DND-41 (cell line): ENCODE results near the gene LMAN2.
"Not testable (repeated sequence)": the region's sequence is repeated elsewhere in the genome, so short reads cannot be mapped to it uniquely, and the experiment has no call there.

ENCODE experiments used
- ATAC-seq: fragments of 200-7000 bp; cut with Tn5 transposase; 3 replicates; pipeline ENCODE4 v1.9.1; 2021; ENCODE audit warnings: low read depth; ENCODE audit not compliant: insufficient read depth
- DNase-seq: peaks from one replicate; pipeline ENCODE4 v3.0.0-alpha.2; 2020
- H2AFZ ChIP-seq: 2 replicates; pipeline ENCODE4 v1.6.0; 2012; ENCODE audit warnings: low read depth, low read length
- H3K27ac ChIP-seq: 2 replicates; pipeline ENCODE4 v1.5.1; 2012; ENCODE audit warnings: low read length, inconsistent platforms
- H3K27me3 ChIP-seq: fragments of 200-600 bp; sonication (generic); 2 replicates; pipeline ENCODE4 v1.6.0; 2012; ENCODE audit warnings: low read length, mild to moderate bottlenecking, inconsistent platforms; ENCODE audit not compliant: insufficient read depth, poor library complexity
- H3K36me3 ChIP-seq: 2 replicates; pipeline ENCODE4 v1.5.1; 2012; ENCODE audit warnings: low read length, inconsistent platforms; ENCODE audit not compliant: insufficient read depth
- H3K4me1 ChIP-seq: 2 replicates; pipeline ENCODE4 v1.5.1; 2012; ENCODE audit warnings: mild to moderate bottlenecking, low read length; ENCODE audit not compliant: insufficient read depth
- H3K4me2 ChIP-seq: 2 replicates; pipeline ENCODE4 v1.6.0; 2012; ENCODE audit warnings: mild to moderate bottlenecking, moderate library complexity, low read length, inconsistent platforms; ENCODE audit not compliant: insufficient read depth
- H3K4me3 ChIP-seq, 2 experiments: fragments of 200-600 bp in 1 of 2; shearing (Covaris generic) in 1 of 2; 2 replicates each; pipeline ENCODE4 v1.5.1; 2012 to 2016; ENCODE audit warnings: inconsistent platforms in 2 of 2, low read length in 2 of 2, mild to moderate bottlenecking in 2 of 2, low read depth in 1 of 2, moderate library complexity in 1 of 2
- H3K79me2 ChIP-seq: 2 replicates; pipeline ENCODE4 v1.6.0; 2012; ENCODE audit warnings: low read length, inconsistent platforms; ENCODE audit not compliant: insufficient read depth
- H3K9ac ChIP-seq: 2 replicates; pipeline ENCODE4 v1.6.0; 2012; ENCODE audit warnings: low read depth, mild to moderate bottlenecking, inconsistent platforms, low read length, moderate library complexity
- H3K9me3 ChIP-seq: 2 replicates; pipeline ENCODE4 v1.5.1; 2012; ENCODE audit warnings: low read length, moderate library complexity, mild to moderate bottlenecking, inconsistent platforms; ENCODE audit not compliant: insufficient read depth, severe bottlenecking
- H4K20me1 ChIP-seq: 2 replicates; pipeline ENCODE4 v1.6.0; 2012; ENCODE audit warnings: low read length; ENCODE audit not compliant: insufficient read depth
- EZH2 ChIP-seq: IDR thresholded peaks from 3 replicates; pipeline ENCODE4 v1.6.1; 2012; ENCODE audit warnings: borderline replicate concordance, low read depth, mild to moderate bottlenecking, moderate library complexity, low read length, inconsistent platforms; ENCODE audit not compliant: severe bottlenecking
- TF ChIP-seq, protein P1 (sequence below): IDR thresholded peaks from 2 replicates; pipeline ENCODE4 v1.5.1; 2012; ENCODE audit warnings: borderline replicate concordance, low read length, moderate library complexity, mild to moderate bottlenecking; ENCODE audit not compliant: poor library complexity, severe bottlenecking; ENCODE audit errors: extremely low read depth

Gene LMAN2

GRCh38 chr5:177361418-177362291, 10.2 kb upstream of the LMAN2 start:
- TF ChIP-seq, protein P1, sequence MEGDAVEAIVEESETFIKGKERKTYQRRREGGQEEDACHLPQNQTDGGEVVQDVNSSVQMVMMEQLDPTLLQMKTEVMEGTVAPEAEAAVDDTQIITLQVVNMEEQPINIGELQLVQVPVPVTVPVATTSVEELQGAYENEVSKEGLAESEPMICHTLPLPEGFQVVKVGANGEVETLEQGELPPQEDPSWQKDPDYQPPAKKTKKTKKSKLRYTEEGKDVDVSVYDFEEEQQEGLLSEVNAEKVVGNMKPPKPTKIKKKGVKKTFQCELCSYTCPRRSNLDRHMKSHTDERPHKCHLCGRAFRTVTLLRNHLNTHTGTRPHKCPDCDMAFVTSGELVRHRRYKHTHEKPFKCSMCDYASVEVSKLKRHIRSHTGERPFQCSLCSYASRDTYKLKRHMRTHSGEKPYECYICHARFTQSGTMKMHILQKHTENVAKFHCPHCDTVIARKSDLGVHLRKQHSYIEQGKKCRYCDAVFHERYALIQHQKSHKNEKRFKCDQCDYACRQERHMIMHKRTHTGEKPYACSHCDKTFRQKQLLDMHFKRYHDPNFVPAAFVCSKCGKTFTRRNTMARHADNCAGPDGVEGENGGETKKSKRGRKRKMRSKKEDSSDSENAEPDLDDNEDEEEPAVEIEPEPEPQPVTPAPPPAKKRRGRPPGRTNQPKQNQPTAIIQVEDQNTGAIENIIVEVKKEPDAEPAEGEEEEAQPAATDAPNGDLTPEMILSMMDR: no peak
- no peak for TF ChIP-seq EZH2
- Histone ChIP-seq H3K79me2 (no peaks in the 10 kb centered on the region), H3K4me3 (no peak overlapping the region), H3K9me3 (no peaks in the 10 kb centered on the region), H3K4me2 (no peak overlapping the region), H4K20me1 (no peaks in the 10 kb centered on the region), H2AFZ (no peak overlapping the region), H3K36me3 (no peaks in the 10 kb centered on the region), H3K4me1 (peaks cover 33% of the 10 kb centered on the region), H3K9ac (no peak overlapping the region), H3K27ac (no peak overlapping the region), H3K27me3 (no peaks in the 10 kb centered on the region)
- no peak for ATAC-seq
- no peak for DNase-seq

- H3K4me2 ChIP-seq, DNase-seq, H3K9ac ChIP-seq: not testable (repeated sequence)
These were observed 9.3 kb upstream of the LMAN2 start for GRCh38 chr5:177360740-177361139.

GRCh38 chr5:177359860-177360259, 8.4 kb upstream of the LMAN2 start:
- no peaks in the 10 kb centered on the region for H3K79me2 ChIP-seq
- no peak overlapping the region for H3K9ac ChIP-seq
- H4K20me1 ChIP-seq: no peaks in the 10 kb centered on the region
- H3K9me3 ChIP-seq: no peaks in the 10 kb centered on the region
- no peak overlapping the region for H3K27ac ChIP-seq
- TF ChIP-seq, protein P1: no peak
- H3K4me1 ChIP-seq: peaks cover 33% of the 10 kb centered on the region
- H3K27me3 ChIP-seq: no peaks in the 10 kb centered on the region
- H3K4me2 ChIP-seq: no peak overlapping the region
- no peak overlapping the region for H2AFZ ChIP-seq
- no peak for DNase-seq
- H3K36me3 ChIP-seq: no peaks in the 10 kb centered on the region
- no peak overlapping the region for H3K4me3 ChIP-seq
- no peak for ATAC-seq

More at GRCh38 chr5:177360740-177361139, 9.3 kb upstream of the LMAN2 start:
- not testable (repeated sequence) for H3K27me3 ChIP-seq, ATAC-seq, H3K9me3 ChIP-seq, H3K36me3 ChIP-seq, H3K4me3 ChIP-seq, H4K20me1 ChIP-seq, H3K79me2 ChIP-seq, H2AFZ ChIP-seq, H3K27ac ChIP-seq
- peaks cover 33% of the 10 kb centered on the region for H3K4me1 ChIP-seq

DNA sequence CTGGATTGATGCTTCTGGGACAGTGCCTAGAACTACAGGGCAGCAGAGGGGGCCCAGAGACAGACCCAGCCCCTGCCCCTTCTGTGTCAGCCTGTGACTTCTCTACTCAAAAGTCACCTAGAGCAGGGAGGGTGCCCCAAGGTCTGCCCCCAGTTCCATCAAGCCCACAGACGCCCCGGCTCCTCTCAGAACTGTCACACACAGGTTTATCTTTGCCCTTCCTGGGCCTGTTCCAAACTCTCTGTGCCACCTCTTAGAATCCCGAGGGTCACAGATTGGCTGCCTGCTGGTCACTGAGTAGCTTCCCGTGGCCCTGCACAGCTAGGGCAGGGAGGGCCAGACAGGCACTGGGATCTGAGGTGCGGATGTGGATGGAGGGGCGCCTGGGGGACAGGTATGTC, 8.0 kb upstream of the LMAN2 start:
- H3K4me2 ChIP-seq: no peak overlapping the region
- TF ChIP-seq EZH2: no peak
- TF ChIP-seq, protein P1: no peak
- H3K27me3 ChIP-seq: no peaks in the 10 kb centered on the region
- H3K4me3 ChIP-seq: no peak overlapping the region
- no peak overlapping the region for H3K9ac ChIP-seq
- H2AFZ ChIP-seq: no peak overlapping the region
- H4K20me1 ChIP-seq: no peaks in the 10 kb centered on the region
- peaks cover 33% of the 10 kb centered on the region for H3K4me1 ChIP-seq
- no peak overlapping the region for H3K27ac ChIP-seq
- DNase-seq: no peak
- H3K79me2 ChIP-seq: no peaks in the 10 kb centered on the region
- no peaks in the 10 kb centered on the region for H3K36me3 ChIP-seq
- ATAC-seq: no peak
- no peaks in the 10 kb centered on the region for H3K9me3 ChIP-seq
